CD14-positive monocyte (primary cell): Measurements from ENCODE around the gene DAPK1. TPM values are rescaled to one million over a fixed set of nuclear protein-coding genes. Genes with fewer than 3 reads are reported as not detected.

ENCODE experiments used
- DNase-seq, 3 donors: peaks; one replicate each; pipeline ENCODE4 v3.0.0-alpha.2; 2011 to 2022
- H2AFZ ChIP-seq: 2 replicates; pipeline ENCODE4 v1.6.0; 2012; ENCODE audit warnings: mild to moderate bottlenecking, low read depth, low read length, inconsistent platforms; ENCODE audit not compliant: insufficient read depth, poor library complexity, severe bottlenecking
- H3K27ac ChIP-seq, 2 donors: 1 replicate in 1 of 2; 2 replicates in 1 of 2; pipeline ENCODE4 v1.5.1; 2012 to 2013; ENCODE audit warnings: low read length in 2 of 2, control low read depth in 1 of 2, inconsistent platforms in 1 of 2, low read depth in 1 of 2, mild to moderate bottlenecking in 1 of 2
- H3K27me3 ChIP-seq, 2 donors: one replicate each; pipeline versions ENCODE4 v1.6.0 to v1.6.1; 2011 to 2013; ENCODE audit warnings: low read length in 2 of 2; ENCODE audit not compliant: control insufficient read depth in 2 of 2, insufficient read depth in 2 of 2
- H3K36me3 ChIP-seq, 2 donors: replicated peaks in 1 of 2; 1 replicate in 1 of 2; 2 replicates in 1 of 2; pipeline versions ENCODE4 v1.5.1 to v1.6.1; 2012 to 2013; ENCODE audit warnings: low read length in 2 of 2, control low read depth in 1 of 2, inconsistent platforms in 1 of 2, mild to moderate bottlenecking in 1 of 2; ENCODE audit not compliant: insufficient read depth in 2 of 2, control insufficient read depth in 1 of 2
- H3K4me1 ChIP-seq, 2 donors: 1 replicate in 1 of 2; 2 replicates in 1 of 2; pipeline versions ENCODE4 v1.5.1 to v1.6.1; 2012 to 2013; ENCODE audit warnings: low read length in 2 of 2, control low read depth in 1 of 2, inconsistent platforms in 1 of 2, mild to moderate bottlenecking in 1 of 2, moderate library complexity in 1 of 2; ENCODE audit not compliant: insufficient read depth in 2 of 2, control insufficient read depth in 1 of 2
- H3K4me2 ChIP-seq: replicated peaks from 2 replicates; pipeline ENCODE3; 2012; ENCODE audit warnings: low read length, moderate library complexity, mild to moderate bottlenecking; ENCODE audit not compliant: poor library complexity, severe bottlenecking; ENCODE audit errors: extremely low read depth
- H3K4me3 ChIP-seq, 3 experiments: fragments of 200-600 bp in 1 of 3; sonication (generic) in 1 of 3; replicated peaks in 1 of 3; 1 replicate in 2 of 3; 2 replicates in 1 of 3; pipeline ENCODE4 v1.5.1; 2011 to 2013; ENCODE audit warnings: low read length in 3 of 3, mild to moderate bottlenecking in 3 of 3, control low read depth in 2 of 3, low read depth in 2 of 3, inconsistent platforms in 1 of 3, moderate library complexity in 1 of 3
- H3K79me2 ChIP-seq: 2 replicates; pipeline ENCODE4 v1.6.0; 2012; ENCODE audit warnings: mild to moderate bottlenecking, control low read depth, inconsistent platforms, low read length, moderate library complexity; ENCODE audit not compliant: insufficient read depth
- H3K9ac ChIP-seq: 2 replicates; pipeline ENCODE4 v1.6.0; 2017; ENCODE audit warnings: low read length, mild to moderate bottlenecking; ENCODE audit not compliant: insufficient read depth, poor library complexity, severe bottlenecking
- H3K9me3 ChIP-seq, 2 donors: replicated peaks in 1 of 2; 1 replicate in 1 of 2; 2 replicates in 1 of 2; pipeline versions ENCODE4 v1.5.1 to v1.6.1; 2012 to 2013; ENCODE audit warnings: low read length in 2 of 2, control low read depth in 1 of 2; ENCODE audit not compliant: control insufficient read depth in 1 of 2, insufficient read depth in 1 of 2
- H4K20me1 ChIP-seq: 2 replicates; pipeline ENCODE4 v1.6.0; 2012; ENCODE audit warnings: mild to moderate bottlenecking, low read length, control low read depth, moderate library complexity; ENCODE audit not compliant: insufficient read depth
- H3K27ac Mint-ChIP-seq, 7 donors: one replicate each; pipeline ENCODE4 v1.8.0; 2020; ENCODE audit warnings: mild to moderate bottlenecking in 7 of 7, mixed read lengths in 7 of 7, moderate library complexity in 6 of 7, inconsistent platforms in 2 of 7
- H3K27me3 Mint-ChIP-seq, 3 donors: one replicate each; pipeline ENCODE4 v1.8.0; 2021 to 2022; ENCODE audit warnings: low read depth in 3 of 3, mild to moderate bottlenecking in 3 of 3, mixed read lengths in 3 of 3, moderate library complexity in 3 of 3, inconsistent platforms in 1 of 3
- H3K36me3 Mint-ChIP-seq, 2 donors: one replicate each; pipeline ENCODE4 v1.8.0; 2020; ENCODE audit warnings: mixed read lengths in 2 of 2, inconsistent platforms in 1 of 2, mild to moderate bottlenecking in 1 of 2
- H3K4me1 Mint-ChIP-seq: one replicate; pipeline ENCODE4 v1.8.0; 2020; ENCODE audit warnings: mild to moderate bottlenecking, mixed read lengths
- H3K4me3 Mint-ChIP-seq, 2 donors: one replicate each; pipeline ENCODE4 v1.8.0; 2020; ENCODE audit warnings: mild to moderate bottlenecking in 2 of 2, mixed read lengths in 2 of 2, moderate library complexity in 1 of 2
- H3K9me3 Mint-ChIP-seq, 7 donors: one replicate each; pipeline ENCODE4 v1.8.0; 2020 to 2022; ENCODE audit warnings: mixed read lengths in 7 of 7, mild to moderate bottlenecking in 6 of 7, moderate library complexity in 6 of 7, inconsistent platforms in 2 of 7
- WGBS: methylation state at CpG from one replicate; pipeline ENCODE4 v1.1.5; 2013; ENCODE audit warnings: missing lambda C conversion rate; ENCODE audit not compliant: insufficient coverage; 5-methylcytosine and 5-hydroxymethylcytosine counted together
- intact Hi-C, 2 donors: fragments of 100-400 bp; cut with micrococcal nuclease; formaldehyde crosslinking; loops; one replicate each; pipeline versions ENCODE4 v1.15.0 to v1.15.1; 2023
- polyA plus RNA-seq, 3 donors: library from polyadenylated mRNA; depleted of rRNA in 1 of 3; unstranded in 2 of 3; stranded (reverse) in 1 of 3; fragments of 300-500 nt in 2 of 3; fragments of >200 nt in 1 of 3; fragmentation: Illumina TruSeq in 2 of 3; gene quantifications; 1 replicate in 2 of 3; 2 replicates in 1 of 3; pipeline ENCODE4 v1.2.3, GENCODE V29; 2012 to 2021
- TF ChIP-seq, protein P1 (sequence below): fragments of 200-600 bp; IDR thresholded peaks from one replicate; pipeline ENCODE4 v1.8.0; 2022; ENCODE audit warnings: antibody characterized with exemption, mild to moderate bottlenecking

Gene DAPK1
- polyA plus RNA-seq, 3 donors, result 24.1 to 102 (median 44.4) TPM

- Histone ChIP-seq H3K4me3 (no peak overlapping the region), H3K9me3 (no peaks in the 10 kb centered on the region), H3K36me3 (peaks cover 3 to 5% of the 10 kb centered on the region in 2 donors), H2AFZ (no peak overlapping the region), H3K9ac (no peak overlapping the region), H4K20me1 (no peaks in the 10 kb centered on the region), H3K4me1 (peaks cover 36 to 58% of the 10 kb centered on the region in 2 donors), H3K27ac (peak overlapping the region; percentile 81 to 97), H3K4me2 (no peak overlapping the region), H3K27me3 (no peaks in the 10 kb centered on the region), H3K79me2 (peaks cover 33% of the 10 kb centered on the region)
- Mint-ChIP-seq H3K27ac (peak overlapping the region; percentile 16 to 97 (median 95)), H3K9me3 (peaks cover 0 to 5% (median 0%) of the 10 kb centered on the region in 7 donors), H3K4me1 (peaks cover 78% of the 10 kb centered on the region), H3K4me3 (no peak overlapping the region), H3K27me3 (peaks cover 0 to 7% (median 0%) of the 10 kb centered on the region in 3 donors), H3K36me3 (peaks cover 41 to 56% of the 10 kb centered on the region in 2 donors)
- 97% methylated on average over 10 of the region's 17 CpGs for WGBS
- no peak for DNase-seq
- TF ChIP-seq, protein P1, sequence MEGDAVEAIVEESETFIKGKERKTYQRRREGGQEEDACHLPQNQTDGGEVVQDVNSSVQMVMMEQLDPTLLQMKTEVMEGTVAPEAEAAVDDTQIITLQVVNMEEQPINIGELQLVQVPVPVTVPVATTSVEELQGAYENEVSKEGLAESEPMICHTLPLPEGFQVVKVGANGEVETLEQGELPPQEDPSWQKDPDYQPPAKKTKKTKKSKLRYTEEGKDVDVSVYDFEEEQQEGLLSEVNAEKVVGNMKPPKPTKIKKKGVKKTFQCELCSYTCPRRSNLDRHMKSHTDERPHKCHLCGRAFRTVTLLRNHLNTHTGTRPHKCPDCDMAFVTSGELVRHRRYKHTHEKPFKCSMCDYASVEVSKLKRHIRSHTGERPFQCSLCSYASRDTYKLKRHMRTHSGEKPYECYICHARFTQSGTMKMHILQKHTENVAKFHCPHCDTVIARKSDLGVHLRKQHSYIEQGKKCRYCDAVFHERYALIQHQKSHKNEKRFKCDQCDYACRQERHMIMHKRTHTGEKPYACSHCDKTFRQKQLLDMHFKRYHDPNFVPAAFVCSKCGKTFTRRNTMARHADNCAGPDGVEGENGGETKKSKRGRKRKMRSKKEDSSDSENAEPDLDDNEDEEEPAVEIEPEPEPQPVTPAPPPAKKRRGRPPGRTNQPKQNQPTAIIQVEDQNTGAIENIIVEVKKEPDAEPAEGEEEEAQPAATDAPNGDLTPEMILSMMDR, result no peak
- intact Hi-C loops, result loop anchor here (5.0 to 10.0 kb wide), 3 partner anchors 43 to 195 kb away; no protein-coding TSS in a partner anchor
Measured at GRCh38 chr9:87599901-87600610, 102.4 kb downstream of the DAPK1 start.

DNA sequence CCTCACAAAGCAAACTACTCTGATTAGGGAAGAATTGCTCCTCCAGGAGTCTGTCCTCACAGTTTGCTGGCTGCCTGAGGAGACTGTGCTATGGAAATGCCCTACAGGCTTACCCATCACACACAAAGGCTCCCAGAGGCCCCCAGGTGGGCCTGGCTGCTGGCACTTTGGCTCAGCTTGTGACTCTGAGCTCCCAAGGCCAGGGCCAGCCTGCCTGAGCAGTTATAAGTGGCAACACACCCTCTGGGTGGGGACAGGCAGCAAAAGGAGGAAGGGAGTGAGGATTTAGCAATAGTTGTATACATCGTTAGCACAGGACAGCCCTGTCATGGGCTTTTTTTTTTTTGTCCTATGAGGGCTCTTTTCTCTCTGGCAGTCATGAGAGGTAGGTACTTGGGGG is 103.5 kb downstream of the DAPK1 start:
- H3K36me3 ChIP-seq, result peaks cover 8 to 16% of the 10 kb centered on the region in 2 donors
- peak overlapping the region; percentile 36 for H3K4me2 ChIP-seq
- H3K9me3 Mint-ChIP-seq, result peaks cover 0 to 13% (median 6%) of the 10 kb centered on the region in 7 donors
- H3K4me3 ChIP-seq, result peak overlapping the region in 1 of 3 experiments; percentile 29
- peaks cover 46 to 67% of the 10 kb centered on the region in 2 donors for H3K4me1 ChIP-seq
- intact Hi-C loops, result loop anchor here (10.0 kb wide), 2 partner anchors 46 to 196 kb away; no protein-coding TSS in a partner anchor
- H3K27ac Mint-ChIP-seq, result peak overlapping the region; percentile 92 to 97 (median 95)
- no peaks in the 10 kb centered on the region for H4K20me1 ChIP-seq
- H3K36me3 Mint-ChIP-seq, result peaks cover 42 to 58% of the 10 kb centered on the region in 2 donors
- H3K27me3 Mint-ChIP-seq, result peaks cover 0 to 7% (median 0%) of the 10 kb centered on the region in 3 donors
- WGBS, result 0% methylated on average over 1 of the region's 1 CpG
- H3K4me1 Mint-ChIP-seq, result peaks cover 88% of the 10 kb centered on the region
- H3K4me3 Mint-ChIP-seq, result peak overlapping the region in 1 of 2 donors; percentile 26
- H3K9ac ChIP-seq, result peak overlapping the region; percentile 68
- H2AFZ ChIP-seq, result peak overlapping the region; percentile 53
- H3K27me3 ChIP-seq, result no peaks in the 10 kb centered on the region
- TF ChIP-seq, protein P1, result no peak
- peaks cover under 1 to 3% of the 10 kb centered on the region in 2 donors for H3K9me3 ChIP-seq
- DNase-seq, result peak; percentile 86 to 89 (median 87)
- H3K27ac ChIP-seq, result peak overlapping the region; percentile 81 to 97
- H3K79me2 ChIP-seq, result peaks cover 25% of the 10 kb centered on the region
